ENCODE measurements around the gene CUEDC1. TPM values are rescaled to one million over a fixed set of nuclear protein-coding genes. Genes with fewer than 3 reads are reported as not detected.
A peak's percentile ranks its signal among the peaks of the same experiment; 100 is the strongest.

The CUEDC1 gene
- total RNA-seq, 1 experiment from 2014 or later: 27.5 TPM

GRCh38 chr17:57949649-57950048 is 5.6 kb downstream of the CUEDC1 start:
- no peaks in the 10 kb centered on the region for H3K9me3 Mint-ChIP-seq (ENCODE audit: unreplicated experiment)
- CTCF ChIA-PET: interaction anchor here (0.8 to 1.7 kb wide), 4 partner anchors 46 to 90 kb away, joined by 3 to 7 read pairs (median 5); no protein-coding TSS in a partner anchor
- H3K9me3 ChIP-seq: no peaks in the 10 kb centered on the region
- no TSS peak for BruUV-seq (replicated peaks)
- peak overlapping the region; percentile 81 for H3K27ac Mint-ChIP-seq (ENCODE audit: unreplicated experiment)
- no peak overlapping the region for H3K4me3 Mint-ChIP-seq (ENCODE audit: unreplicated experiment)
- H3K36me3 ChIP-seq (ENCODE audit: control insufficient read depth, insufficient read depth, low read length): no peaks in the 10 kb centered on the region
- peaks cover 55% of the 10 kb centered on the region for H3K4me1 Mint-ChIP-seq (ENCODE audit: low read depth, unreplicated experiment)
- H3K27me3 Mint-ChIP-seq (ENCODE audit: insufficient read depth, unreplicated experiment): no peaks in the 10 kb centered on the region
- POLR2A ChIA-PET: no interaction called here
- H3K4me1 ChIP-seq: peaks cover 78% of the 10 kb centered on the region
- H3K36me3 Mint-ChIP-seq (ENCODE audit: insufficient read depth, unreplicated experiment): peaks cover 17% of the 10 kb centered on the region
- H3K4me3 ChIP-seq (ENCODE audit: low read depth, low read length): no peak overlapping the region
- intact Hi-C loops (cut with micrococcal nuclease; ENCODE audit: unreplicated experiment): loop anchor here (2.0 kb wide), 1 partner anchor 15 kb away; no protein-coding TSS in a partner anchor
- no peak for DNase-seq
- no peak for TF ChIP-seq CTCF (IDR thresholded peaks at IDR 0.05; ENCODE audit: insufficient read depth in 1 of 2, low read depth in 1 of 2, low read length in 1 of 2, severe bottlenecking in 1 of 2, unreplicated experiment in 1 of 2)
- no peaks in the 10 kb centered on the region for H3K27me3 ChIP-seq (replicated peaks; ENCODE audit: control insufficient read depth, insufficient read depth, low read length)

GRCh38 chr17:57948555-57949420 is 6.4 kb downstream of the CUEDC1 start:
- Mint-ChIP-seq H3K27ac (ENCODE audit: unreplicated experiment) (peak overlapping the region; percentile 81), H3K9me3 (ENCODE audit: unreplicated experiment) (no peaks in the 10 kb centered on the region), H3K4me3 (ENCODE audit: unreplicated experiment) (peak overlapping the region; percentile 0), H3K4me1 (ENCODE audit: low read depth, unreplicated experiment) (peaks cover 49% of the 10 kb centered on the region), H3K27me3 (ENCODE audit: insufficient read depth, unreplicated experiment) (no peaks in the 10 kb centered on the region), H3K36me3 (ENCODE audit: insufficient read depth, unreplicated experiment) (peaks cover 17% of the 10 kb centered on the region)
- ChIA-PET CTCF (interaction anchor here (0.6 to 2.0 kb wide), 7 partner anchors 30 to 89 kb away, joined by 3 to 7 read pairs (median 4); no protein-coding TSS in a partner anchor), POLR2A (no interaction called here)
- Histone ChIP-seq H3K36me3 (ENCODE audit: control insufficient read depth, insufficient read depth, low read length) (no peaks in the 10 kb centered on the region), H3K9me3 (no peaks in the 10 kb centered on the region), H3K4me3 (ENCODE audit: low read depth, low read length) (no peak overlapping the region), H3K4me1 (peaks cover 73% of the 10 kb centered on the region), H3K27me3 (replicated peaks; ENCODE audit: control insufficient read depth, insufficient read depth, low read length) (no peaks in the 10 kb centered on the region)
- no peak for DNase-seq
- no TSS peak for BruUV-seq (replicated peaks)
- intact Hi-C loops (cut with micrococcal nuclease; ENCODE audit: unreplicated experiment): loop anchor here (2.0 kb wide), 1 partner anchor 14 kb away; no protein-coding TSS in a partner anchor
- TF ChIP-seq CTCF (IDR thresholded peaks at IDR 0.05; ENCODE audit: insufficient read depth in 1 of 2, low read depth in 1 of 2, low read length in 1 of 2, severe bottlenecking in 1 of 2, unreplicated experiment in 1 of 2): no peak

- Histone ChIP-seq H3K4me3 (ENCODE audit: low read depth, low read length) (no peak overlapping the region), H3K9me3 (no peaks in the 10 kb centered on the region), H3K36me3 (ENCODE audit: control insufficient read depth, insufficient read depth, low read length) (no peaks in the 10 kb centered on the region), H3K4me1 (peaks cover 66% of the 10 kb centered on the region), H3K27me3 (replicated peaks; ENCODE audit: control insufficient read depth, insufficient read depth, low read length) (no peaks in the 10 kb centered on the region)
- peak overlapping the region; percentile 81 for H3K27ac Mint-ChIP-seq (ENCODE audit: unreplicated experiment)
- H3K27me3 Mint-ChIP-seq (ENCODE audit: insufficient read depth, unreplicated experiment): no peaks in the 10 kb centered on the region
- POLR2A ChIA-PET: interaction anchor here (0.7 kb wide), 1 partner anchor 12 kb away, joined by 3 read pairs; no protein-coding TSS in a partner anchor
- intact Hi-C loops (cut with micrococcal nuclease; ENCODE audit: unreplicated experiment): loop anchor here (2.0 kb wide), 1 partner anchor 13 kb away; no protein-coding TSS in a partner anchor
- no TSS peak for BruUV-seq (replicated peaks)
- TF ChIP-seq CTCF (IDR thresholded peaks at IDR 0.05; ENCODE audit: insufficient read depth in 1 of 2, low read depth in 1 of 2, low read length in 1 of 2, severe bottlenecking in 1 of 2, unreplicated experiment in 1 of 2): no peak
- no peak for DNase-seq
- CTCF ChIA-PET: interaction anchor here (0.8 to 2.0 kb wide), 3 partner anchors 49 to 55 kb away, joined by 4 to 6 read pairs (median 4); no protein-coding TSS in a partner anchor
- peak overlapping the region; percentile 0 for H3K4me3 Mint-ChIP-seq (ENCODE audit: unreplicated experiment)
- no peaks in the 10 kb centered on the region for H3K9me3 Mint-ChIP-seq (ENCODE audit: unreplicated experiment)
- H3K4me1 Mint-ChIP-seq (ENCODE audit: low read depth, unreplicated experiment): peaks cover 53% of the 10 kb centered on the region
- peaks cover 15% of the 10 kb centered on the region for H3K36me3 Mint-ChIP-seq (ENCODE audit: insufficient read depth, unreplicated experiment)
Measured at GRCh38 chr17:57948169-57948554, 7.0 kb downstream of the CUEDC1 start.

Data from Caco-2 (cell line).